GM23338 (cell line): ENCODE measurements around the gene SLC37A1. TPM values are rescaled to one million over a fixed set of nuclear protein-coding genes. Genes with fewer than 3 reads are reported as not detected.

Source experiments
- ATAC-seq: fragments of 200-7000 bp; cut with Tn5 transposase; 3 replicates; pipeline ENCODE4 v1.9.1; 2020
- DNase-seq: peaks from one replicate; pipeline ENCODE4 v3.0.0-alpha.2; 2015; ENCODE audit warnings: low spot score
- H2AFZ ChIP-seq: fragments of 200-600 bp; sonication (generic); 2 replicates; pipeline ENCODE4 v1.8.0; 2016; ENCODE audit warnings: antibody characterized with exemption, mild to moderate bottlenecking, moderate library complexity
- H3F3A ChIP-seq: fragments of 200-600 bp; sonication (generic); replicated peaks from 2 replicates; pipeline ENCODE4 v1.8.0; 2017; ENCODE audit warnings: antibody characterized with exemption, mixed run types, low read depth
- H3K27ac ChIP-seq: fragments of 200-600 bp; sonication (generic); 2 replicates; pipeline ENCODE4 v1.6.1; 2016; ENCODE audit warnings: low read depth
- H3K27me3 ChIP-seq: fragments of 200-600 bp; sonication (generic); 2 replicates; pipeline ENCODE4 v1.8.0; 2016; ENCODE audit warnings: mild to moderate bottlenecking, mixed run types, moderate library complexity; ENCODE audit not compliant: insufficient read depth
- H3K36me3 ChIP-seq: fragments of 200-600 bp; sonication (generic); 2 replicates; pipeline ENCODE4 v1.8.0; 2016; ENCODE audit warnings: mild to moderate bottlenecking; ENCODE audit not compliant: insufficient read depth
- H3K4me1 ChIP-seq: fragments of 200-600 bp; sonication (generic); 2 replicates; pipeline ENCODE4 v1.8.0; 2016; ENCODE audit warnings: mild to moderate bottlenecking, moderate library complexity; ENCODE audit not compliant: insufficient read depth
- H3K4me2 ChIP-seq: fragments of 200-600 bp; sonication (generic); 2 replicates; pipeline ENCODE4 v1.7.1; 2017; ENCODE audit warnings: mixed run types
- H3K4me3 ChIP-seq: fragments of 200-600 bp; sonication (generic); 2 replicates; pipeline ENCODE4 v1.6.1; 2016; ENCODE audit warnings: mixed run types
- H3K79me2 ChIP-seq: fragments of 200-600 bp; sonication (generic); replicated peaks from 2 replicates; pipeline ENCODE4 v1.8.0; 2017; ENCODE audit warnings: mild to moderate bottlenecking; ENCODE audit not compliant: insufficient read depth
- H3K9me2 ChIP-seq: fragments of 200-600 bp; sonication (generic); 2 replicates; pipeline ENCODE4 v1.8.0; 2017; ENCODE audit not compliant: insufficient read depth
- H4K20me1 ChIP-seq: fragments of 200-600 bp; sonication (generic); replicated peaks from 2 replicates; pipeline ENCODE4 v1.8.0; 2017; ENCODE audit warnings: mild to moderate bottlenecking; ENCODE audit not compliant: insufficient read depth
- H3K27ac Mint-ChIP-seq: 2 replicates; pipeline ENCODE4 v1.8.0; 2020; ENCODE audit warnings: inconsistent platforms, mild to moderate bottlenecking, moderate library complexity, mixed read lengths
- H3K27me3 Mint-ChIP-seq: 3 replicates; pipeline ENCODE4 v1.8.0; 2022; ENCODE audit warnings: low read depth, mild to moderate bottlenecking, moderate library complexity, mixed read lengths, inconsistent platforms; ENCODE audit not compliant: insufficient read depth, poor library complexity
- H3K36me3 Mint-ChIP-seq: 3 replicates; pipeline ENCODE4 v1.8.0; 2021; ENCODE audit warnings: low read depth, mild to moderate bottlenecking, inconsistent platforms, moderate library complexity, mixed read lengths
- H3K4me1 Mint-ChIP-seq: 3 replicates; pipeline ENCODE4 v1.8.0; 2020; ENCODE audit warnings: mild to moderate bottlenecking, inconsistent platforms, mixed read lengths
- H3K4me3 Mint-ChIP-seq: 3 replicates; pipeline ENCODE4 v1.8.0; 2021; ENCODE audit warnings: moderate library complexity, mild to moderate bottlenecking, inconsistent platforms, mixed read lengths
- H3K9me3 Mint-ChIP-seq: 3 replicates; pipeline ENCODE4 v1.8.0; 2020; ENCODE audit warnings: moderate library complexity, mild to moderate bottlenecking, inconsistent platforms, mixed read lengths
- EZH2 ChIP-seq: fragments of 200-600 bp; sonication (generic); IDR thresholded peaks from one replicate; pipeline ENCODE4 v1.8.0; 2017; ENCODE audit warnings: antibody characterized with exemption, mild to moderate bottlenecking, low read depth; ENCODE audit not compliant: unreplicated experiment
- EZH2phosphoT487 ChIP-seq: fragments of 200-600 bp; sonication (generic); IDR thresholded peaks from one replicate; pipeline ENCODE4 v1.8.1; 2018; ENCODE audit warnings: antibody characterized with exemption; ENCODE audit not compliant: unreplicated experiment
- JUNB ChIP-seq: IDR thresholded peaks from one replicate; pipeline ENCODE4 v1.6.1; 2016; ENCODE audit warnings: antibody characterized with exemption; ENCODE audit not compliant: unreplicated experiment
- NANOG ChIP-seq: IDR thresholded peaks from 2 replicates; pipeline ENCODE4 v1.6.1; 2016; ENCODE audit warnings: antibody characterized with exemption, borderline replicate concordance
- ZNF114 ChIP-seq: fragments of 250-450 bp; sonication (Bioruptor Pico); IDR thresholded peaks from 2 replicates; pipeline ENCODE4 v1.5.0; 2020; ENCODE audit warnings: mild to moderate bottlenecking, moderate library complexity
- ZNF331 ChIP-seq: fragments of 250-450 bp; sonication (Bioruptor Pico); IDR thresholded peaks from 2 replicates; pipeline ENCODE4 v1.5.0; 2020; ENCODE audit warnings: low read depth, mild to moderate bottlenecking, moderate library complexity
- ZNF462 ChIP-seq: fragments of 250-450 bp; sonication (Bioruptor Pico); IDR thresholded peaks from 2 replicates; pipeline ENCODE4 v1.5.0; 2020; ENCODE audit warnings: mild to moderate bottlenecking, moderate library complexity
- polyA plus RNA-seq: library from polyadenylated mRNA; unstranded; fragments of >200 nt; fragmentation: Nextera tagmentation; extraction: Ambion mirVana; gene quantifications from 2 replicates; pipeline ENCODE4 v1.2.1, GENCODE V29; 2016
- total RNA-seq: library from RNA; depleted of rRNA; stranded (reverse); fragments of >200 nt; shearing (Covaris generic); gene quantifications from 2 replicates; pipeline ENCODE4 v1.2.3, GENCODE V29; 2014
- TF ChIP-seq, protein P1 (sequence below), 2 experiments: fragments of 200-600 bp in 1 of 2; sonication (generic) in 1 of 2; conservative IDR thresholded peaks; 2 replicates each; pipeline versions ENCODE4 v1.5.1 to v1.6.1; 2016 to 2017; ENCODE audit warnings: antibody characterized with exemption in 2 of 2, low read depth in 2 of 2, mild to moderate bottlenecking in 2 of 2, moderate library complexity in 1 of 2

The SLC37A1 gene
- total and polyA plus RNA-seq, 2 experiments from 2014 or later = 14.0 to 30.3 TPM

- Mint-ChIP-seq H3K27ac (no peak overlapping the region), H3K27me3 (peaks cover 22% of the 10 kb centered on the region), H3K9me3 (peaks cover 9% of the 10 kb centered on the region; the same call in 1 of the 3 replicates), H3K36me3 (no peaks in the 10 kb centered on the region), H3K4me3 (no peak overlapping the region), H3K4me1 (peaks cover 9% of the 10 kb centered on the region)
- Histone ChIP-seq H4K20me1 (no peaks in the 10 kb centered on the region), H3K36me3 (no peaks in the 10 kb centered on the region), H3K4me3 (no peak overlapping the region), H3K27ac (no peak overlapping the region), H3K79me2 (no peaks in the 10 kb centered on the region), H3K27me3 (no peaks in the 10 kb centered on the region), H3F3A (peaks cover 10% of the 10 kb centered on the region; the same call in 1 of the 2 replicates), H3K4me2 (no peak overlapping the region), H3K4me1 (peaks cover 5% of the 10 kb centered on the region; the same call in 1 of the 2 replicates), H2AFZ (no peak overlapping the region), H3K9me2 (no peaks in the 10 kb centered on the region)
- TF ChIP-seq EZH2 = no peak
- no peak for TF ChIP-seq ZNF114 (CRISPR knock-in tag)
- no peak for TF ChIP-seq NANOG
- TF ChIP-seq ZNF462 (CRISPR knock-in tag) = no peak
- no peak for TF ChIP-seq EZH2phosphoT487
- TF ChIP-seq ZNF331 = no peak
- TF ChIP-seq, protein P1, sequence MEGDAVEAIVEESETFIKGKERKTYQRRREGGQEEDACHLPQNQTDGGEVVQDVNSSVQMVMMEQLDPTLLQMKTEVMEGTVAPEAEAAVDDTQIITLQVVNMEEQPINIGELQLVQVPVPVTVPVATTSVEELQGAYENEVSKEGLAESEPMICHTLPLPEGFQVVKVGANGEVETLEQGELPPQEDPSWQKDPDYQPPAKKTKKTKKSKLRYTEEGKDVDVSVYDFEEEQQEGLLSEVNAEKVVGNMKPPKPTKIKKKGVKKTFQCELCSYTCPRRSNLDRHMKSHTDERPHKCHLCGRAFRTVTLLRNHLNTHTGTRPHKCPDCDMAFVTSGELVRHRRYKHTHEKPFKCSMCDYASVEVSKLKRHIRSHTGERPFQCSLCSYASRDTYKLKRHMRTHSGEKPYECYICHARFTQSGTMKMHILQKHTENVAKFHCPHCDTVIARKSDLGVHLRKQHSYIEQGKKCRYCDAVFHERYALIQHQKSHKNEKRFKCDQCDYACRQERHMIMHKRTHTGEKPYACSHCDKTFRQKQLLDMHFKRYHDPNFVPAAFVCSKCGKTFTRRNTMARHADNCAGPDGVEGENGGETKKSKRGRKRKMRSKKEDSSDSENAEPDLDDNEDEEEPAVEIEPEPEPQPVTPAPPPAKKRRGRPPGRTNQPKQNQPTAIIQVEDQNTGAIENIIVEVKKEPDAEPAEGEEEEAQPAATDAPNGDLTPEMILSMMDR (conservative IDR thresholded peaks at IDR 0.05; ENCODE audit: low read depth in 2 of 2) = no peak
- TF ChIP-seq JUNB = no peak
- DNase-seq (no peak), ATAC-seq (no peak)
These were observed 81.1 kb downstream of the SLC37A1 start for GRCh38 chr21:42594616-42595282.
